Retinal pigment epithelial cell (primary cell): ENCODE data around the gene PPM1J.
A peak's percentile ranks its signal among the peaks of the same experiment; 100 is the strongest.

Source experiments
- DNase-seq: peaks from one replicate; pipeline ENCODE4 v3.0.0-alpha.2; 2010; ENCODE audit warnings: low read depth
- H3K4me3 ChIP-seq: 2 replicates; pipeline ENCODE4 v1.5.1; 2011; ENCODE audit warnings: mild to moderate bottlenecking, low read length, control low read depth, moderate library complexity
- CTCF ChIP-seq: conservative IDR thresholded peaks from 2 replicates; pipeline ENCODE4 v1.5.1; 2011; ENCODE audit warnings: low read depth, low read length, control low read depth, inconsistent platforms

The PPM1J gene

GRCh38 chr1:112702067-112702395 is 13.1 kb downstream of the PPM1J start:
- no peak overlapping the region for H3K4me3 ChIP-seq
- DNase-seq: no peak
- TF ChIP-seq CTCF: no peak

- H3K4me3 ChIP-seq: no peak overlapping the region
- TF ChIP-seq CTCF: no peak
- DNase-seq: no peak
Observed at GRCh38 chr1:112701227-112702066, 13.7 kb downstream of the PPM1J start.

- no peak for TF ChIP-seq CTCF
- DNase-seq: peak; percentile 78
- H3K4me3 ChIP-seq: no peak overlapping the region
Observed at GRCh38 chr1:112700290-112701226, 14.6 kb downstream of the PPM1J start.

GRCh38 chr1:112699425-112700144 is 15.5 kb downstream of the PPM1J start:
- no peak overlapping the region for H3K4me3 ChIP-seq
- no peak for DNase-seq
- no peak for TF ChIP-seq CTCF

- no peak overlapping the region for H3K4me3 ChIP-seq
- DNase-seq: no peak
- TF ChIP-seq CTCF: no peak
Observed at GRCh38 chr1:112698366-112699310, 16.5 kb downstream of the PPM1J start.

- no peak overlapping the region for H3K4me3 ChIP-seq
- TF ChIP-seq CTCF: no peak
- DNase-seq: no peak
Observed at GRCh38 chr1:112697781-112698201, 17.3 kb downstream of the PPM1J start.
